Vagina (tissue), 2 donors: ENCODE data around the gene ERICH3. TPM values are rescaled to one million over a fixed set of nuclear protein-coding genes. Genes with fewer than 3 reads are reported as not detected.

Experiments
- DNase-seq, 2 donors: peaks; one replicate each; pipeline ENCODE4 v3.0.0-alpha.2; 2017; ENCODE audit errors: extremely low spot score in 2 of 2
- H3K27ac ChIP-seq: fragments of 200-600 bp; sonication (generic); one replicate; pipeline ENCODE4 v1.5.1; 2019
- H3K27me3 ChIP-seq: fragments of 200-600 bp; sonication (generic); one replicate; pipeline ENCODE4 v1.5.1; 2019
- H3K36me3 ChIP-seq, 2 donors: fragments of 200-600 bp; sonication (generic); one replicate each; pipeline ENCODE4 v1.5.1; 2017 to 2019
- H3K4me1 ChIP-seq: fragments of 200-600 bp; sonication (generic); one replicate; pipeline ENCODE4 v1.5.1; 2019
- H3K4me3 ChIP-seq, 2 donors: fragments of 200-600 bp; sonication (generic); 1 replicate in 1 of 2; 2 replicates in 1 of 2; pipeline ENCODE4 v1.5.1; 2016 to 2019
- H3K9me3 ChIP-seq: fragments of 200-600 bp; sonication (generic); one replicate; pipeline ENCODE4 v1.5.1; 2019
- CTCF ChIP-seq, 3 experiments: fragments of 450-650 bp in 2 of 3; fragments of 200-600 bp in 1 of 3; sonication (generic) in 1 of 3; IDR thresholded peaks; one replicate each; pipeline ENCODE4 v1.5.1; 2017 to 2019; ENCODE audit warnings: antibody characterized with exemption in 3 of 3, mild to moderate bottlenecking in 2 of 3, moderate library complexity in 2 of 3
- POLR2A ChIP-seq, 2 donors: fragments of 450-650 bp; IDR thresholded peaks; one replicate each; pipeline ENCODE4 v1.6.1; 2017; ENCODE audit warnings: antibody characterized with exemption in 2 of 2, mild to moderate bottlenecking in 2 of 2, moderate library complexity in 2 of 2
- POLR2AphosphoS5 ChIP-seq, 2 donors: sonication (generic); formaldehyde crosslinking; IDR thresholded peaks; one replicate each; pipeline ENCODE4 v1.9.0; 2017; ENCODE audit warnings: antibody characterized with exemption in 2 of 2, mild to moderate bottlenecking in 2 of 2, low read depth in 1 of 2; ENCODE audit not compliant: insufficient read depth in 1 of 2
- intact Hi-C: fragments of 100-400 bp; cut with DNase I; formaldehyde crosslinking; loops from one replicate; pipeline ENCODE4 v1.15.1; 2023
- total RNA-seq: library from RNA; depleted of rRNA; stranded (reverse); fragments of >200 nt; gene quantifications from one replicate; pipeline ENCODE4 v1.2.3, GENCODE V29; 2016

Gene ERICH3
- total RNA-seq, 1 donor from 2014 or later: 0.49 TPM

- intact Hi-C loops: no loop called here
- H3K9me3 ChIP-seq: no peaks in the 10 kb centered on the region
- no peak overlapping the region for H3K4me3 ChIP-seq
- no peak overlapping the region for H3K27ac ChIP-seq
- TF ChIP-seq POLR2AphosphoS5 (IDR thresholded peaks at IDR 0.05; ENCODE audit: insufficient read depth in 1 of 2, low read depth in 1 of 2) (no peak), POLR2A (IDR thresholded peaks at IDR 0.05) (no peak), CTCF (IDR thresholded peaks at IDR 0.05) (no peak)
- DNase-seq: no peak
- no peaks in the 10 kb centered on the region for H3K36me3 ChIP-seq
- no peaks in the 10 kb centered on the region for H3K27me3 ChIP-seq
- no peaks in the 10 kb centered on the region for H3K4me1 ChIP-seq
Observed at GRCh38 chr1:74592580-74593355, 80.8 kb downstream of the ERICH3 start.

DNA sequence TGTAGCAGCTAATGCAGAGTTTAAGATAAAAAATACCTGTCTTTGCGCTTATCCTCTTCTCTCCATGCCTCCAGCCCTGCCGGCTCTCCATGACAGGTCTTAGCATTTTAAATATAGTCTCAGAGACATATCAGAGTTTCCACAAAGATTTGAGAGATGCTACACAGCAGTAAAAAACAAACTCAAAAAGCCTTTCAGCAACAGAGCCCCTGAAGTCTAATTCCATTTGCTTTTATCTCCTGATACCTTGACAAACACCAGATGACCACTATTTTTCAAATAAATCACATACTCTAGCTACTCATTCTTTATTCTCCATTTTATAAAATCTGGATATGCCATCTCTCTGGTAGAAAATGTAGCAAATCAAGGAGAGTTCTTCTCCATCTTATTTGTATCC is 81.6 kb downstream of the ERICH3 start:
- intact Hi-C loops: no loop called here
- TF ChIP-seq POLR2AphosphoS5 (IDR thresholded peaks at IDR 0.05; ENCODE audit: insufficient read depth in 1 of 2, low read depth in 1 of 2) (no peak), CTCF (IDR thresholded peaks at IDR 0.05) (no peak)
- H3K4me1 ChIP-seq: no peaks in the 10 kb centered on the region
- no peaks in the 10 kb centered on the region for H3K9me3 ChIP-seq
- H3K27ac ChIP-seq: no peak overlapping the region
- DNase-seq: no peak
- no peaks in the 10 kb centered on the region for H3K27me3 ChIP-seq
- H3K36me3 ChIP-seq: no peaks in the 10 kb centered on the region
- H3K4me3 ChIP-seq: no peak overlapping the region

DNA sequence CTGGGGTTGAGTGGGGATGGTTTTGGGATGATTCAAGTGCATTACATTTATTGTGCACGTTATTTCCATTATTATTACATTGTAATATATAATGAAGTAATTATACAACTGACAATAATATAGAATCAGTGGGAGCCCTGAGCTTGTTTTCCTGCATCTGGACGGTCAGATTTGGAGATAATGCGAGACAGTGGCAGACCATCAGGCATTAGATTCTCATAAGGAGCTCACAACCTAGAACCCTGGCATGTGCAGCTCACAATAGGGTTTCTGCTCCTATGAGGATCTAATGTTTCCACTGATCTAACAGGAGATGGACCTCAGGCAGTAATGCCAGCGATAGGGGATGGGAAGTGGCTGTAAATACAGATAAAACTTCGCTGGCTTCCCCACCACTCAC is 83.3 kb downstream of the ERICH3 start:
- no peak for DNase-seq
- Histone ChIP-seq H3K27me3 (no peaks in the 10 kb centered on the region), H3K9me3 (no peaks in the 10 kb centered on the region), H3K4me1 (no peaks in the 10 kb centered on the region), H3K36me3 (no peaks in the 10 kb centered on the region), H3K27ac (no peak overlapping the region), H3K4me3 (no peak overlapping the region)
- intact Hi-C loops: no loop called here
- TF ChIP-seq POLR2AphosphoS5 (IDR thresholded peaks at IDR 0.05; ENCODE audit: insufficient read depth in 1 of 2, low read depth in 1 of 2): no peak
- no peak for TF ChIP-seq CTCF (IDR thresholded peaks at IDR 0.05)
- no peak for TF ChIP-seq POLR2A (IDR thresholded peaks at IDR 0.05)

GRCh38 chr1:74587888-74588287 is 85.7 kb downstream of the ERICH3 start:
- intact Hi-C loops: no loop called here
- Histone ChIP-seq H3K36me3 (no peaks in the 10 kb centered on the region), H3K27ac (no peak overlapping the region), H3K27me3 (no peaks in the 10 kb centered on the region), H3K4me1 (no peaks in the 10 kb centered on the region), H3K4me3 (no peak overlapping the region), H3K9me3 (no peaks in the 10 kb centered on the region)
- no peak for DNase-seq
- TF ChIP-seq POLR2AphosphoS5 (IDR thresholded peaks at IDR 0.05; ENCODE audit: insufficient read depth in 1 of 2, low read depth in 1 of 2) (no peak), CTCF (IDR thresholded peaks at IDR 0.05) (no peak), POLR2A (IDR thresholded peaks at IDR 0.05) (no peak)

DNA sequence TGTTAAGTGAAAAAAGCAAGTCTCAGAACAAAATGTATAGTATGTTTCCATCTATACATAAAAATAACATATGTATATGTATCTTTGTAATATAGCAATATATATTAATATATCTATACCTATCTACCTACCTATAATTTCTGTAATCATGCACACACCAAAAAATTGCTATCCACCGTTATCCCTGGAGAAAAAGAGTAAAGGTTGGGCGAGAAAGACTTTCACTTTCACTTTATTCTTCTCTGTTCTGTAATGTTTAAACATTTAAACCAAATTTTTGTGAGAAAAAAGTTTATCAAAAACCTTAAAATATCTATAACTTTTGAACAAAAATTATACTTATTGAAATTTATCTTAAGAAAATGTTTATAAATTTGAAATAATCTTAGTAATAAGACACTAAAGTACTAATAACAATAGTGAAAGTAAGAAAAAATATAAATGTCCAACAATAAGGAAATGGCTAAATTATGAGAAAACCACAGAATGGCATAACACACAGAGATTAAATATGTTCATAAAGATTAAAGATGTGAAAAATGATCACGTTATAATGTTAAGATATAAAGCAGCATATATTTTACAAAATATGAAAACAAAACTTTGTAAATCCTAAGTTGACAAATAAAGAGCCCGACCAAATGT is 87.2 kb downstream of the ERICH3 start:
- H3K4me1 ChIP-seq: no peaks in the 10 kb centered on the region
- TF ChIP-seq POLR2AphosphoS5 (IDR thresholded peaks at IDR 0.05; ENCODE audit: insufficient read depth in 1 of 2, low read depth in 1 of 2) (no peak), CTCF (IDR thresholded peaks at IDR 0.05) (no peak), POLR2A (IDR thresholded peaks at IDR 0.05) (no peak)
- intact Hi-C loops: no loop called here
- H3K9me3 ChIP-seq: no peaks in the 10 kb centered on the region
- DNase-seq: no peak
- no peak overlapping the region for H3K4me3 ChIP-seq
- no peak overlapping the region for H3K27ac ChIP-seq
- no peaks in the 10 kb centered on the region for H3K27me3 ChIP-seq
- no peaks in the 10 kb centered on the region for H3K36me3 ChIP-seq
